ENCODE measurements around the gene LTBP3.

The LTBP3 gene

DNA sequence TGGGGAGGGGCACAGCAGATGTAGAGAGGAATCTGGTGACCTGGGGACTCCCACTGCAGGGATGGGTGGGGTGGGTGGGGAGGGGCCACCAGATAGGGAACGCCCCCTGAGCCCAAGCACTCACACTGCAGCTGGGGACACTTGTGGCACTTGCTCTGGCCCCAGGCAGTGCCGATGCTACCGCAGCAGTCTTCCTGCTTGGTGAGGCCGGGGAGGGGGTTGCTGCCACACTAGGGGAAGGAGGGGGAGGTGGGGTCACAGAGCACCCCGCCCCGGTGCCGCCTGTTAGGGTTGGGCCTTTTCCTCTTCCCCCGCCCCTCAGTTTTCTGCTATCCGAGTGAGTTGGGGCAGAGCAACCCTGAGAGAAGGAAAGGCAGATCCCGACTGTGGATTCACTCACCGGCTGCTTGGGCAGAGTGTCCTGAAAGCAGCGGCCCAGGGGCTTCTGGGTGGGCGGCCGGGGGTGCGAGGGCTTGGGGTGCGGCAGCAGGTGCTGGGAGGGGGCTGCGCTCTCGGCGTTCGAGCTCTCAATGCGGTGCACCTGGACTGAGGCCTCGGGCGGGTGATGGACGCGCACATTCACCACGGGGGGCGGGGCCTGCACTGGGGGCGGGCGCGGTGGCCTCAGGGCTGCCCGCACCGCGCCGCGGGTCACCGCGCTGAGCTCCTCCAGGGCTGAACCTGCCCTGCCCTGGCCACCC, 4.7 kb downstream of the LTBP3 start:
- peak; percentile 54 to 93 (median 92) for DNase-seq

DNA sequence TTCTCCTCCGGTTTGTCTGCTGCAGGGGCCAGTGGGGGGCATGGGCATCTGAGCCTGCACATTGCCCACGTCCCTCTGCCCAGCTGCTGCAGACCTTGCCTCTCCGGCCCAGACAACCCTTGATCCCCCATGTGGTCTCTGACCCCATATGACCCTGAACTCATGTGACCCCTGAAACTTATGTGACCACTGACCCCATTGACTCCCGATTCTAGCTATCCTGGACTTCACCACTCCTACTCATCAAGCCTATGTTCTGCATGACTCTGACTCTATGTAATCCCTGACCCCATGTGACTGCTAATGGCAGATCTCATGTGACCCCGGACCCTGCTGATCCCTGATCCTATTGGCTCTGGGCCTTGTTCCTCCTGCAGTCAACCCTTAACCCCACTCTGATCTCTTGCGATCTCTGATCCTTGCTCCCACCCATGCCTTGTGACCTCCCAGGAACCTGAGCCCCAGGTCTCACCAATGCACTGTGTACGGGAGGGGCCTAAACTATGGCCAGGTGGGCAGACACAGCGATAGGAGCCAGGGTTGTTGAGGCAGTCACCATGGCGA, 5.7 kb downstream of the LTBP3 start:
- DNase-seq, result peak; percentile 7 to 67 (median 65)

DNA sequence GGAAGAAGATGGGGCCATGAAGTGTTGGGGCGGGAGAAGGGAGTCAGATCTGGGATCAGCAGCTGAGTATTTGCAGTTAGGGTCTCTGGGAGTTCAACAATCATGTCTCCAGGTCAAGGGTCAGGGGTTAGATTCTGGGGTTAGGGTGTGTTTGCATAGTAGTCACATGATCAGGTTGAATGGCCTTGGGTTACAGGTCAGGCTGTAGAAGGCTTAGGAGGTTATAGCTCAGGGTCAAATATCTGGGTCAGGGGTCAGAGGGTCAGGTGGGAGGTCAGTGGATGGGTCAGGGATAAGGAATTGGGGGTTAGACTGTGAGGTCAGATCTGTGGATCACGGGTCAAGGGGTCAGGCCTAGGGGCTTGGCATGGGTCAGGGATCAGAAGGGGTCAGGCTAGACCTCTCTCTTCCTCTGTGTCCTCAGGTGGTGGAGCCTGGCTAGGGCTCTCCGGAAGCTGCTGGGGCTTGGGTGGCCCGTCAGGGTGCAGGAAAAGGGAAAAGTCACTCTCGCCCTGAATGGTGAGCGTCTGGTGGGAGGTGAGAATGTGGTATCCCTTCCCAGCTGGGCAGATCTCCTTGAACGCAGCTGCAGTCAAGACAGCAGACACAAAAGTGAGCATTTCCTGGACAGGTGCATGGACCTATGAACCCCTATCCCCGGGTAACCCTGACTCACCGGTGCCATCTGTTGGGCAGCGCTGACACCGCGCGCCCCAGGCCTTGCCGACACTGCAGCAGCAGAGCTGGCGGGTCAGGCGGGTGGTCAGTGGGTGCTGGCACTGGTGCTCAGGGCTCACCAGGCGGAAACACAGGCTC, 6.4 kb downstream of the LTBP3 start:
- DNase-seq, result peak; percentile 54 to 93 (median 80)

DNA sequence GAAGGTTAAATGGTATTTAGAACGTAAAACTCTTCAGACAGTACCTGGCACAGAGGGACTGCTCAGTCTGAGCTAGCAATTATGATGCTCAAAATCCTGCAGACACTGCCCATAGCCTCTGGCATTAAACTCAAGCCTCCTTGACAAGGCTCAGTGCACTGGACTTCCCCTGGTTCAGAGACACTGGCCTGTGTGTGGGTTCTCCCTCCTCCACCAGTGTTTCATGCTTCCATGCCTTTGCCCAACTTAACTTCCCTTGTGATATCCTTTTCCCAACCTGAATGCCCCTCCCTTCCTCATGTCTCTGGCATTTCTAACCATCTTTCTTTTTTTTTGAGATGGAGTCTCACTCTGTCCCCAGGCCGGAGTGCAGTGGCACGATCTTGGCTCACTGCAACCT, 9.1 kb downstream of the LTBP3 start:
- DNase-seq, result no peak

DNA sequence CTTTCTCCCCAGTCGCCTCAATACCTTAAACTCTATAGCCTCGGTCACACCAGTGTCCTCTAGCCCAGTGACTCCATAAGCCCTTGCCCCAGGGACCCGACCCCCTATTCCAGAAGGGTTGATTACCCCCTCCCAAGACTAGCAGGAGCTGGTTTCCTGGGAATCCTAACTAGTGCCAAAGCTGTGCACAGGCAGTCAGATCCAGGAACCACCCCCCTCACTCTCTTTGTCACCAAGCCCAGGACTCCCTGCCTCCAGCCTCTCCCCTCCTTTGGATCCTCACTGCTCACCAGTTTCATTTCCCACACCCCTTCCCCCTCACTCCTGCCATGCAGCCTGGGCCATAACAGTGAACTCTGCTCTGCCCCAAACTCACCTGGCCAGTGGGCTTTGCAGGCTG, 9.8 kb downstream of the LTBP3 start:
- no peak for DNase-seq

DNA sequence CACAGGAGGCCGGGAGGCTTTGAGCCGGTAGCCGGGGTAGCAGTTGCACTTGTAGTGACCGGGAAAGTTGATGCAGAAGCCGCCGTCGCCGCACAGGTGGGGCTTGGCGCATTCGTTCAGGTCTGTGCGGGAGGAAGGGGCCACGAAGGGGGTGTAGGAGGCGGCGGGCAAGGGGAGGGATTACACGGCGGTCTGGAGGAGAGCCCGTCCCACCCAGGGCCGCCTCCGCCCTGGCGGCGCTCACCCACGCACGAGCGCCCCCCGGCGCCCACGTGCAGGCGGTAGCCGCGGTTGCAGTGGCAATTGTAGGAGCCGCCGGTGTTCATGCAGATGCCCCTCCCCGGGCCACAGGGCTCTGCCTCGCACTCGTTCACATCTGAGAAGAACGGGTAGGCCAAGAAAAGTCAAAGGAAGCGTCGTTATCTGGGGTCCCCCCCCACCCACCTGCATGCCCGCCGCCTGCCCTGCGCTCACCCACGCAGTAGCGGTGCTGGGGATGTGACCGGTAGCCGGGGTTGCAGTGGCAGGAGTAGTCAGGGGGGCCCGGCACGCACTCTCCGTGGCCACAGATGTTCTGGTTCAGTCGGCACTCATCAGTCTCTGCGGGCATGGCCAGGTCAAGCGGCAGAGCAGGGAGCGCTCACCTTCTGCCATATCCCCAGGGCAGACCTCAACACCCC, 10.6 kb downstream of the LTBP3 start:
- no peak for DNase-seq

DNA sequence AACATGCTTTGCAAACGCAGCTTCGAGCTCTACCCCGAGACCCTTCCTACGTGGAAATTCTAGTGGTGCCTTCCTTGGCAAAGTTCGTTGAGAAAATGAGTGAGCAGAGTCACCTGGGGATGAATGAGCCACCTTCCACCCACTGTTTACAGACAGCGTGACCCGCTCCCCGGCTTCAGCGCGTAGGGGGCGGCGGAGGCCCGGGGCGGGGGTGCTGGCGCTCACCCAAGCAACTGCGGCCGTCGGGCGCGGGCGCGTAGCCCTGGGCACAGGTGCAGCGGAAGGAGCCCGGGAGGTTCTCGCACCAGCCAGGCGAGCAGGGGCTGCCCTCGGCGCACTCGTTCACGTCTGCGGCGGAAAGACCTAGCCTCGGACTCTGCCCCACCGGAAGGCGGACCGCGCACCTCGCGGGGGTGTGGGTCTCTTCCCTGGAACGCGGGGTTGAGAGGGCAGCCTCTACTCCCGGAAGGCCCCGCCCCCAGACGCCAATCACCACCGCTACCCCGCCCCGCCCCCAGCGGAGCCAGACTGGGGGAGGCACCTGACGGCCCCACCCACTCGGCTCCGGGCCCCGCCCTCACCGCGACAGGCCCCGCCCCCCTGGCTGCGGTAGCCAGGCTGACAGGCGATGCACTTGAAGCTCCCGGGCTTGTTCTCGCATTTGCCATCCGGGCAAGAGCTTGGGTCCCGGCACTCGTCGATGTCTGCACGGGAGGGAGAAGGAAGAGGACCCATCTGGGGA, 11.8 kb downstream of the LTBP3 start:
- DNase-seq, result peak; percentile 89 to 95 (median 93)

DNA sequence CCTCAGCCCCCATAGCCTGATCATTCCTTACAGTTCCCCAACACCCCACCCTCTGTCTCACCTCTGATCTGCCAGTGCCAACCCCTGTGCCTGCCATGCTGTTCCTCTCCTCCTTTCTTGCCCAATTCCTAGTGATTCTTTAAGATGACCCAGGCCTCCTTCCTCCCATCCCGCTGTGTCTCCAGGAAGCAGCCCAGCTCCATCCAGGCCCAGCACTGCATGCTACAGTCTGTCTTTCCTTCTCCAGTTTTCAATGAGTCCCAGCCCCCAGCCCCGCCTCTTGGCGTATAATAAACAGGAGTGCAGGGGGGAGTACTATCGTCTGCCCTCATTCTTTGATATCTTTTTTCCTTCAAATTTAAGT, 12.3 kb downstream of the LTBP3 start:
- no peak for DNase-seq

DNA sequence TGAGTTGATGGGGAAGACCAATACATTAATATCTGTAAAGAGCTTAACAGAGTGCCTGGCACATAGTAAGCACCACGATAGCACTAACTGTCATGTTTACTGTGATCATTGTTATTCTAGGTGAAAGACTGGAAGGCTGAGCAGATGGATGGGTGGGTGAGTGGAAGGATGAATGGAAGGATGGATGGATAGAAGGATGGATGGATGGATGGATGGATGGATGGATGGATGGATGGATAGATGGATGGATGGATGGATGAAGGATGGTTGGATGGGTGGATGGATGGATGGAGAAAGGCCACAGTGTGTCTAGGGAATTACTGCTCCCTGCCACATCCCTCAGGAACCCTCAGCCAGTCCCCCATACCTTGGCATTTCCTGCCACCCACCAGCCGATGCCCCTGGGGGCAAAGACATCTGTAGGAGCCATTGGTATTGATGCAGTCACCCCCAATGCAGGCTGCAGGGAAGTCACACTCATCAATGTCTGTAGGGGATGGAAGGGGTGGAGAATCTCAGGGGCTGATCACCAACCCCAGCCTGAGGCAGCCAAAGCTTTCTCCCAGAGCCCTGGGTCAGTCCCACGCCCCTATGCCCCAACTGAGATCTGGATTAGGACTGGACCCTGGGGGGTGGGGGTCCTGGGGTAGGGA, 15.3 kb downstream of the LTBP3 start:
- DNase-seq, result no peak

DNA sequence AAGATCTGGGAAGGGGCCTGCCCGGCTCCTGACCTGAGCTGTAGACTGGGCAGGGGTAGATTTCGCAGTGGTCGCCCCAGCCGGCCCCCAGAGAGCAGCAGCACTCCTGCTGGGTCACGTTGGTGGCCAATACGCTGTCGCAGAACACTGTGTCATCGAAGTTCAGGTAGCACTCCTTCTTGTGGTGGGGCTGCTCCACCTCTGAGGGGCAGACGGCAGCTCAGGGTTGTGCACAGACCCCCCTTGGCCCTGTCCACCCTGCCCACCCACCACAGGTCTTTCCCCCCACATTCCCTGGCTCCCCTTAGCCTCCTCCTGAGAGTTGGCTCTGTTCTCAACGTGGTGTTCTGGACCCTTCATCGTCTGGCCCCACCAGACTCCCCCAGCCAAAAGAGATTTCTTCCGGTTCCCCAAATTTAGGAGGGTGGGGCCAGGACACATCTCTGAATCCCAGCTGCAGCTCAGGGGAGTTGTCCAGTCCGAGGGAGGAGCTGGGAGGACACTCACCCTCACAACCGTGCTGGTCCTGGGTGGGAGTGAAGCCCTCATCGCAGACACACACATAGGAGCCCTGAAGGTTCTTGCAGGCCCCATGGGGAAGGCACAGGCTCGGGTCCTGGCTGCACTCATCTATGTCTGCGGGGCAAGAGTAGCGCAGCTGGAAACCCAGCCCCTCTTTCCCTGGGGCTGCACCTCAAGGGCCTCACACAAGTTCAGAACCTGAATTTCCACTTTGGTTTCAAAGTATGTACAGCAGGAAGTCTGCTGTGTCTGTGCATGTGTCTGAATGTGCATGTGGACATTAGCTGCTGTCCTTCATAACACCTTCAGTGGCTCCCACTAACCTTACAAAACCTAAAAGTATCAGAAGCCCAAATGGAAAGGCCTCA, 16.8 kb downstream of the LTBP3 start:
- no peak for DNase-seq

DNA sequence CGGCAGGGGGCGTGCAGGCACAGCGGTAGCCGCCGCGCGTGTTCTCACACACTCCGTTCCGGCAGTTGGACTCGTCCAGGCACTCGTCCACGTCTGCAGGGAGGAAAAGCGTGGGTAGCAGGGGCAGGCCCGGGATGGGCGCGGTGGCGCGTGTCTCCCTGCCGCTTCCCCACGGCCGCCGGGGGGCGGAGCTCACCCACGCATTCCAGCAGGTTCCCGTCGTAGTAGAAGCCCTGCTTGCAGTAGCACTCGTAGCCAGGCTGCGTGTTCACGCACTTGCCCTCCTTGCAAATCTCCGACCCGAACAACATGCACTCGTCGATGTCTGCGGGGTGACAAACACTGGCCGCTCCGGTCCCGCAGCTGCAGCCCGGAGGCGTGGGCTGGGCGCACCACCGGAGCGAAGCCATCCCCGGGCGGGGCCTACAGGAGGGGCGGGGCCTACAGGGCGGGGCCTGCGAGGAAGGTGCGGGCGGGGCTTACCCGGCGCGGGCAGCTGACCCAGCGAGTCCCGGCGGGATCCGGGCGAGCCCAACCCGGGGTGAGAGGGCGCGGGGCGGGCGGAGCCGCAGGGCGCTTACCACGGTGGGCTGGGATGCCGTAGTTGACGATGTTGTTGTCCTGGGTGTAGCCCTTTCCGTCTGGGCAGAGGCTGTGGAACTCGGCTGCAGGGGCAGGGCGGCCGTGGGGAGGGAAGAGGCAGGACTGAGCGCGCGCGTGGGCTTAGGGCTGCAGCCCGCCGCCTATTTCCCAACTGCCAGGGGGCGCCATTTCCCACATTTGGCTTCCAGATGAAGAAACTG, 17.7 kb downstream of the LTBP3 start:
- DNase-seq, result peak in 2 of 3 experiments; percentile 17 to 82

DNA sequence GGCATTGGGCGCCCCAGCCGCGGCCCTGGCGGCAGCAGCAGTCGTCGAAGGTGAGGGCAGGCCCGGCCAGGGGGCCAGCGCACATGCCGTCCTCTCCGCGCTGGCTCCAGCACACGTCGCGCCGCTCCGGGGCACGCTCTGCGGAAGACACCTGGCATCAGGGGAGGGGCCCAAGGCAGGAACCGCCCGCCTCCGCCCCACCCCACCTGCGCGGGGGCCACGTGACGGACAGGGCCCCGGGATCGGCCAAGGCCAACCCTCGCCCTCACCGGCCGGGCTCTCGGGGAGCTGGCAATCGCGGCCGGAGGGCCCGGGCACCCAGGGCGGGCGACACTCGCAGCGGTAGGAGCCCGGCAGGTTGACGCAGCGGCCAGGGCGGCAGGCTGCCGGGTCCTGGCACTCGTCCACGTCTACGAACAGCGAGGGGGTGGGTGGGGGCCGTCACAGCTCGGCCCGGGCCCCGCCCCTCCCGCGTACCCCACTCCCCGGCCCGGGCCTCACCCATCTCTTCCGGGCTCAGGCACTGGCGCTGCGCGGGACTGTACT, 18.3 kb downstream of the LTBP3 start:
- peak in 1 of 3 experiments; percentile 54 for DNase-seq

DNA sequence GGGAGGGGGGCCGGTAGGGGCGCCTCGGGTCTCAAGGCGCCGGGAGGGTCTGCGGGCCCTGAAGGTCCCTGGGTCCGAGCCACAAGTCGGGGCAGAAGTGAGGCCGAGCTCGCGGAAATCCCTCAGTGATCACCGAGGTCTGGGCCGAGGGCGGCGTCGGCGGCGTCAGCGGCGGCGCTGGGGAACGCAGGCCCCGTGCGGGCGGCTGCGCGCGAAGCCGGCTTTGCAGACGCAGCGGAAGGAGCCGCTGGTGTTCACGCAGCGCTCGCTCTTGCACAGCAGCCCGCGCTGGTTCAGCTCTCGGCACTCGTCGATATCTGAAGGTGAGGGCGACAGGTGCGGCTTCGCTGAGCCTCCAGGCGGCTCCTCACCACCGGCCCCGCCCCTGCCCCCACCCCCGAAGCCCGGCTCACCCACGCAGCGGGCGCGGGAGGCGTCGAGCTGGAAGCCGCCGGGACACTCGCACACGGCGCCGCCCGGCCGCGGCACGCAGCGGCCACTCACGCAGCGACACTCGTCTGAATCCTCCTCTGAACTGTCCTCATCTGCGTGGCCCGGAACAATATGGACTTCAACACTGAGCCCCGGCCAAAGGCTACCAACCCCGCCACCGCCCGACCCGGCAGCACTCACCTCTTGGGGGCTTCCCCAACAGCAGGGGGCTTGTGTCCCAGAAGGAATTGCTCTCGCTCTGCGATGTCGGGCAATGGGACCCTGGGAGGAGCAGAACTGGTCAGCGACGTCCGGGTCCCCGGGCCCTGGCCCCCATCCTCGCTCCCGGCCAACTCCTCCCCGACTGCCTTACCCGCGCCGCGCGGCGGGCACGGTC, 19.0 kb downstream of the LTBP3 start:
- DNase-seq, result no peak

DNA sequence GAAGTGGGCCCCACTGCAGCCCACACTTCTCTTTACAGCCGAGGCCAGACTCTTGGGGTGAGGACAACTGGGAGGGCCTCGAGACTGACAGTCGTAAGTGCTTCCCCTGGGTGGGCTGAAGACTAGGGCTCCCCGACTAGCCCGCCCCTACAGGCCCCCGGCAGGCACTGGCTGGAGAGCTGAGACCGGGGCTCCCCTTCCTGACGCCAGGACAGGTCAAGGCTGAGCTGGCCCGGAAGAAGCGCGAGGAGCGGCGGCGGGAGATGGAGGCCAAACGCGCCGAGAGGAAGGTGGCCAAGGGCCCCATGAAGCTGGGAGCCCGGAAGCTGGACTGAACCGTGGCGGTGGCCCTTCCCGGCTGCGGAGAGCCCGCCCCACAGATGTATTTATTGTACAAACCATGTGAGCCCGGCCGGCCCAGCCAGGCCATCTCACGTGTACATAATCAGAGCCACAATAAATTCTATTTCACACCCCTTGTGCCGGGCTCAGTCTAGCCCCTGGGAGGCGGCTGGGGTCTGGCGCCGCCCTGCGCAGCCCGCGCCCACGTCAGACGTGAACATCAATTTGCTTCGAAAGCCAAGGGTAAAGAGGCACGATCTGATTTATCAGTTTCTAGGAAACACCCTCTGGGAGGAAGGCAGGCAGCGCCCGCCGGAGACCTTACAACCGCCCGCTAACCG, 19.8 kb downstream of the LTBP3 start:
- DNase-seq, result no peak

DNA sequence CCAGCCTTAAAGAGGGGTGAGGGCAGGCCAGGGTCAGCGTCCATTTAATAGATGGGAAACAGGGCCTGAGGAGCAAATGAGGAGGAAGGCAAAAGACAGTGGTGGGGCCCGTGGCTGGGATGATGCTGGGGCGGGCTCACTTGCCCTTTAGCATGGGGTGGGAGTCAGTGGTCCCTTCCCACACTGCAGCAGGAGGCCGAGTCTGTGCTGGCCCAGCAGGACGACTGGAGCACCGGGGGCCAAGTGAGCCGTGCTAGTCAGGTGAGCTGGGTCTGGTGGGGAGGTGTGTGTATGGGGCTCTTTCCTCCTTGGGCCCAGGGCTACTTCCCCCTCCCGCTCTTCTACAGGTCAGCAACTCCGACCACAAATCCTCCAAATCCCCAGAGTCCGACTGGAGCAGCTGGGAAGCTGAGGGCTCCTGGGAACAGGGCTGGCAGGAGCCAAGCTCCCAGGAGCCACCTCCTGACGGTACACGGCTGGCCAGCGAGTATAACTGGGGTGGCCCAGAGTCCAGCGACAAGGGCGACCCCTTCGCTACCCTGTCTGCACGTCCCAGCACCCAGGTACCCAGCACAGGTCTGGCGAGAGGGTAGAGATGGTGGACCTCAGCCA, 20.4 kb downstream of the LTBP3 start:
- no peak for DNase-seq

DNA sequence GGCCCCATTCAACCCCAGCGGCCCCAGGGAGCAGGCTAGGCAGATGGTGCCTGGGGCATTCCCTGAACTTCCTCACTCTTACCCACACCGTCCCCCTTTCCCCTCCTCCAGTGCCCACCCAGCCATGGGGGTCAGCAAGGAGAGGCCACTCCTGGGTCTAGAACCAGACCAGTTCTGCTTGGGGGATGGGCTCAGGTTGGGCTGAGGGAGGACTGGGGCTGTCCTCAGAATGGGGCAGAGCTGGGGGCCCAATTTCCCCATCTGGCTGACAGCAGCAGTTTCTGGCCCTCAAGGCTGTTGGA, 20.9 kb downstream of the LTBP3 start:
- no peak for DNase-seq

DNA sequence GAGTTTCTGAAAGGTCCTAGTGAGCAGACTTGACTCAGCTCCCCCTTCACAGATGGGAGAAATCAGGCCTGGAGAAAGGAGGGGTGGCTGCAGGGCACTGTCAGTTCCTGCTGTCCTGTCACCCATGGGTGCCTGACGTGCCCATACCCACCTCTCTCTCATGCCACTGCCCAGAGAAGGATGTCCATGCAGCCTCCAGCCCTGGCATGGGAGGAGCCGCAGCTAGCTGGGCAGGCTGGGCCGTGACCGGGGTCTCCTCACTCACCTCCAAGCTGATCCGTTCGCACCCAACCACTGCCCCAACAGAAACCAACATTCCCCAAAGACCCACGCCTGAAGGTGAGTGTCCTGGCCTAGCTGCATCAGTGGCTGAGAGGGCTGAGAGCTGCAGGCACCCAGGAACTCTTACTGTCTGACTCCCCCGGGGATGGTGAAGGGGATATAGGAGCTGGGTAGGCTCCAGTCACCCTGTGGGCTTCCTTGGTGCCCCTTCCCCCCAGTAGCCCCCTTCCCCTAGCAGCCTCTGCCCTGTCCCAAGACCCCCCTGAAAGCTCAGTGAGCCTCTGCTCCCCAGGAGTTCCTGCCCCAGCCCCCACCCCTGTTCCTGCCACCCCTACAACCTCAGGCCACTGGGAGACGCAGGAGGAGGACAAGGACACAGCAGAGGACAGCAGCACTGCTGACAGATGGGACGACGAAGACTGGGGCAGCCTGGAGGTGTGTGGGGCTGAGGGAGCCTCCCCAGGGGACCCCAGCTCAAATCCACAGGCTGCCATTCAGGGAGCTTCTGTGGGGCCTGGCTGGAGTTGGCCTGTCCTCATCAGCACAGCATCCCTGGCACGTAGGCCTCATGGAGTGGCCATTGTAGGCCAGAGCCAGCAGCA, 21.5 kb downstream of the LTBP3 start:
- DNase-seq, result no peak
